ENCODE measurements around the gene FGD3.

DNA sequence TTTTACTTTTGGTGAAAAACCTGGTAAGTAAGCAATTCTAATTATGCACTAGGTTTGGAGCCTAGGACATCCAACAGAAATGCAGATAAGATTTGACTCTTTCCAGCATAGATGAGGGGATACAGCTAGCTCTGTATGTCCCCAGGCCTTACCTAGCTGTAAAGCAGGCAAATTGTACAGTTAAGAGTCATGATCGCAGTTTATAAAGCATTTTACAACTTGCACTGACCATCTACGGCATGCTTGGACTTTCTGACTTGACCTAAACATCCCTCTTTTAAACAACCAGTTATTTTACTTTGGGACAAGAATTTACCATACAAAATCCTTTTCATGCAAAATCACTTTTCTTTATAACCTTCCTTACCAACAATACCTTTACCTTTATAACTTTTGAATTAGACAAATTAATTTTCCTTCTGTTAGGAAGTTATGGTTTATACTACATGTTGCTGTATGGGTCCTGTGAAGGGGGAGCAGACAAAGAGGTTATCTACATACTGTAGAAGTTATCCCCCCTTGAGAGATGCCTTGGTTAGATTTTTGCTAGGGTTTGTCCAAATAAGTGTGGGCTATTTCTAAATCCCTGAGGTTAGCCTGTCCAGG lies 36.8 kb downstream of the FGD3 start:
- TF ChIP-seq POLR2A (IDR thresholded peaks at IDR 0.05; ENCODE audit: low read depth) (no peak), POLR2AphosphoS5 (IDR thresholded peaks at IDR 0.05) (no peak), CTCF (IDR thresholded peaks at IDR 0.05) (no peak), EP300 (IDR thresholded peaks at IDR 0.05) (no peak)

All from esophagus muscularis mucosa (tissue), 4 donors.